Loucy (cell line): ENCODE measurements around the gene RMC1.

Source experiments
- CTCF ChIP-seq: fragments of 200-600 bp; sonication (generic); conservative IDR thresholded peaks from 2 replicates; pipeline ENCODE4 v1.5.1; 2014; ENCODE audit warnings: mild to moderate bottlenecking, antibody characterized with exemption, low read length
- EZH2phosphoT487 ChIP-seq: fragments of 200-600 bp; IDR thresholded peaks from 2 replicates; pipeline ENCODE4 v1.6.1; 2018; ENCODE audit warnings: antibody characterized with exemption, mild to moderate bottlenecking, moderate library complexity, borderline replicate concordance

DNA sequence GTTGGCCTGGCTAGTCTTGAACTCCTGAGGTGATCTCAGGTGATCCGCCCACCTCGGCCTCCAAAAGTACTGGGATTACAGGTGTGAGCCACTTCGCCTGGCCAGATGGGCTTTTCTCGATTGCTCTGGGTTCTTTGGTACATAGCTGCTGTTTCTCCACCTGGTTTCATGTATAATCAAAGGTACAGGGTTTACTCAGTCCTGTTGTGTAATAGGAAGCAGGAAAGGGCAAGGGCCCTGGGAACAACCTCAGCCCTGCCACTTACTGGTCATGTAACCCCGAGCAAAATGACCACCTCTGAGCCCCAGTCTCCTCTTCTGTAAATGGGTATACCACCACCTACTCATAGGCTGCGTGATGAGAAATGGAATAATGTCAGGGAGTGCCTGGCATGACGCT is 34.0 kb downstream of the RMC1 start:
- TF ChIP-seq CTCF (no peak), EZH2phosphoT487 (no peak)
